Vagina (tissue), 2 donors: ENCODE results near the gene RNU5D-1.

Source experiments
- POLR2A ChIP-seq, 2 donors: fragments of 450-650 bp; IDR thresholded peaks; one replicate each; pipeline ENCODE4 v1.6.1; 2017; ENCODE audit warnings: antibody characterized with exemption in 2 of 2, mild to moderate bottlenecking in 2 of 2, moderate library complexity in 2 of 2
- TF ChIP-seq, protein P1 (sequence below), 3 experiments: fragments of 450-650 bp in 2 of 3; fragments of 200-600 bp in 1 of 3; sonication (generic) in 1 of 3; IDR thresholded peaks; one replicate each; pipeline ENCODE4 v1.5.1; 2017 to 2019; ENCODE audit warnings: antibody characterized with exemption in 3 of 3, mild to moderate bottlenecking in 2 of 3, moderate library complexity in 2 of 3

DNA sequence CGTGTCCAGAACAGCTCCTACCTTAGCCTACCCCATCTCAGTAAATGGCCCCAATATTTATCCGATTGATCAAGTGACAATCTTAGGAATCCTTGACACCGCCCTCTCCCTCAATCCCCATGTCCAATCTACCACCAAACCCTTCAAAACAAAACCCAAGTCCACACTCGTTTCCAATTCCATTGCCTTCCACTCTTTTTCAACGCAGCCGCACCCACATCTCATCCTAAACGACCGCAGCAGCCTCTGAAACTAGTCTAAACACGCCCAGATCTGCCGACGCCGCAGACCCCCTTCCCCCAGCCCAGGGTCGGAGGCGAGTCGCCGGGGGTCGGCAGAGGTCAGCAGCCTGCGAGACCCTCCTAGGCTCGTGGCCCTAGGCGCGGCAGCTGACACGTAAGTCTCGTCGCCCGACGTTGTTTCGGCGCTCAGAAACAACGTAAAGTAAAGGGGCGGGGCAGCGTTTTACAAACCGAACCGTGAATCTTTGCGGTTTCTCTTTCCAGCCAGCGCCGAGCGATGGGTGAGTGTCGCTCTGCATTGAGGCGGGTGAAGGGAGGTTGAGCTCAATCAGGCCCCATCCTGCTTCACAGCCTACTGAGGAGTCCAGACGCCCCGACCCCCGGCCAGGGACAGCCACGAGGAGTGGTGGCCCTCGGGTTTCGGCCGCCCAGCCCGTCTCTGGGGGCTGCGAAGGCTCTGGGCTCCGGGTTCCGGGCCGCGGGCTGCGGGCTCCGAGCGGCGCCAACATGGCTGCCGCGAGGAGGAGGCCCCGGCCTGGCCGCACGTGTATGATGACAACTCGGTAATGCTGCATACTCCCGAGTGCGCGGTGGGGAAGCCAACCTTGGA lies 44.3 kb upstream of the RNU5D-1 start, which contains the start of gene RPS8:
- TF ChIP-seq, protein P1, sequence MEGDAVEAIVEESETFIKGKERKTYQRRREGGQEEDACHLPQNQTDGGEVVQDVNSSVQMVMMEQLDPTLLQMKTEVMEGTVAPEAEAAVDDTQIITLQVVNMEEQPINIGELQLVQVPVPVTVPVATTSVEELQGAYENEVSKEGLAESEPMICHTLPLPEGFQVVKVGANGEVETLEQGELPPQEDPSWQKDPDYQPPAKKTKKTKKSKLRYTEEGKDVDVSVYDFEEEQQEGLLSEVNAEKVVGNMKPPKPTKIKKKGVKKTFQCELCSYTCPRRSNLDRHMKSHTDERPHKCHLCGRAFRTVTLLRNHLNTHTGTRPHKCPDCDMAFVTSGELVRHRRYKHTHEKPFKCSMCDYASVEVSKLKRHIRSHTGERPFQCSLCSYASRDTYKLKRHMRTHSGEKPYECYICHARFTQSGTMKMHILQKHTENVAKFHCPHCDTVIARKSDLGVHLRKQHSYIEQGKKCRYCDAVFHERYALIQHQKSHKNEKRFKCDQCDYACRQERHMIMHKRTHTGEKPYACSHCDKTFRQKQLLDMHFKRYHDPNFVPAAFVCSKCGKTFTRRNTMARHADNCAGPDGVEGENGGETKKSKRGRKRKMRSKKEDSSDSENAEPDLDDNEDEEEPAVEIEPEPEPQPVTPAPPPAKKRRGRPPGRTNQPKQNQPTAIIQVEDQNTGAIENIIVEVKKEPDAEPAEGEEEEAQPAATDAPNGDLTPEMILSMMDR (IDR thresholded peaks at IDR 0.05), result peak in 1 of 3 experiments; percentile 16
- TF ChIP-seq POLR2A (IDR thresholded peaks at IDR 0.05), result peak in 1 of 2 donors; percentile 89
